Hepatocyte (in vitro differentiated cells): Measurements from ENCODE around the gene ZBTB7C.

Experiments used
- EZH2 ChIP-seq: fragments of 200-600 bp; sonication (generic); IDR thresholded peaks from 2 replicates; pipeline ENCODE4 v1.6.1; 2016; ENCODE audit warnings: antibody characterized with exemption, mild to moderate bottlenecking, borderline replicate concordance
- EZH2phosphoT487 ChIP-seq: fragments of 200-600 bp; sonication (generic); IDR thresholded peaks from one replicate; pipeline ENCODE4 v1.6.1; 2018; ENCODE audit warnings: antibody characterized with exemption, mild to moderate bottlenecking, low read depth, moderate library complexity; ENCODE audit not compliant: unreplicated experiment, severe bottlenecking
- TF ChIP-seq, protein P1 (sequence below): fragments of 200-600 bp; sonication (generic); IDR thresholded peaks from 2 replicates; pipeline ENCODE4 v1.5.1; 2016; ENCODE audit warnings: antibody characterized with exemption, mild to moderate bottlenecking; ENCODE audit not compliant: poor library complexity

DNA sequence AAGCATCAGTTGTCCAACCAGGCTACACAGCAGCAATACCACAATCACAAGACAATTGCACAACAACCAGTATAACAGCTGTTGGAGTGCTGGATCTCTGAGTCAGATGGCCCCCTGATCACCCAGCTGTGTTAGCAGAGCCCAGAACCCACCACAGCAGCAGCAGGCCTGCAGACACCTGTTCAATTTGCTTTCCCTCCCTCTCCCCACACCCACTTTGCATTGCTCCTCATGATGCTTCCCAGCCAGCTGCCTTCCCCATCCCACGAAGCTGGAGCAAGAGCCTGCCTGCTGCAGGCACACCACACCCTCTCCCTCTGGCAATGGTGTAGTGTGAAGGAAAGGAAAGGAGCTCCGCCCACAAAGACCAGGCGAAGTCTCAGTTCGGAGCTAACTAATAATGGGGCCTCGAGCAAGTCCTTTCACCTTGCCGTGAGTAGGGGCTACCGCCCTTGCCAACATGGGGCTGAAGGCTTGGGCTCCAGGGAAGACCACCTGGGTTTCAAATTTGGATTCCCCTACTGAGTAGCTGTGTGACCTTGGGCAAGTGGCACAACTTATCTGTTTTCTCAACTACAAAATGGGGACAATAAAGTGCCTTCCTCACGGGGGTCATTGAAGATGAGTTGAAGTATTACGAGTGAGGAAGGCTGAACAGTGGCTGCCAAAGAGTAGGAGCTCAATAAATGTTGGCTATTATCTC is 19.4 kb upstream of the ZBTB7C start:
- TF ChIP-seq, protein P1, sequence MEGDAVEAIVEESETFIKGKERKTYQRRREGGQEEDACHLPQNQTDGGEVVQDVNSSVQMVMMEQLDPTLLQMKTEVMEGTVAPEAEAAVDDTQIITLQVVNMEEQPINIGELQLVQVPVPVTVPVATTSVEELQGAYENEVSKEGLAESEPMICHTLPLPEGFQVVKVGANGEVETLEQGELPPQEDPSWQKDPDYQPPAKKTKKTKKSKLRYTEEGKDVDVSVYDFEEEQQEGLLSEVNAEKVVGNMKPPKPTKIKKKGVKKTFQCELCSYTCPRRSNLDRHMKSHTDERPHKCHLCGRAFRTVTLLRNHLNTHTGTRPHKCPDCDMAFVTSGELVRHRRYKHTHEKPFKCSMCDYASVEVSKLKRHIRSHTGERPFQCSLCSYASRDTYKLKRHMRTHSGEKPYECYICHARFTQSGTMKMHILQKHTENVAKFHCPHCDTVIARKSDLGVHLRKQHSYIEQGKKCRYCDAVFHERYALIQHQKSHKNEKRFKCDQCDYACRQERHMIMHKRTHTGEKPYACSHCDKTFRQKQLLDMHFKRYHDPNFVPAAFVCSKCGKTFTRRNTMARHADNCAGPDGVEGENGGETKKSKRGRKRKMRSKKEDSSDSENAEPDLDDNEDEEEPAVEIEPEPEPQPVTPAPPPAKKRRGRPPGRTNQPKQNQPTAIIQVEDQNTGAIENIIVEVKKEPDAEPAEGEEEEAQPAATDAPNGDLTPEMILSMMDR: no peak
- TF ChIP-seq EZH2: no peak
- TF ChIP-seq EZH2phosphoT487: no peak
